Measurements from ENCODE around the gene TENM3.

DNA sequence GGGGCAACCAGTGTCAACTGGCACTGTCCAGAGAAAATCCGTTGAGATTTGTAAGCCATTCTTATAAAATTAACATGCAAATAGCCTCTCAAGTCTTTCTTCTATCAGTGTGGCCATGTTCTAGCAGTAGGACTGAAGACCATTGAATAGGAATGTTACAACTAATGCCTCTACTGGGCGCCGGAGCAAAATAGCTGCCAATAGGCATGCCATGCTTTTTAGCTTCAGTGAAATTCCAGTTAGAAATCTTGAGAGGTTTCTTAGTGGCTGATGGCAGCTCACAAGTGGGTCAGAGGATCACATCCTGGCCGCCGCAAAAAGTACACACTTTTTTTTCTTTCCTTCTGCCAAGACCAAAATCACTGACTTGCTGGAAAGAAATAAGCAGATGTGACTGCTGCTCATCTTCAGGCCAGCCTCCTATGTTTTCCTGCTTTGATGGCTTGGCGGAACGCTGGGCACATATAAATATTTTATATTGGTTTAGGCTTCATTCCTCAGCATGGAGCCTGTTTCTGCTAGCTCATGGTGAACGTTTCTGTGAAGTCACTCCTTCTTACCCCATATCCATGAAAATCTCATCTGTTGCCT, 293.1 kb downstream of the TENM3 start:
- TF ChIP-seq, protein P1, sequence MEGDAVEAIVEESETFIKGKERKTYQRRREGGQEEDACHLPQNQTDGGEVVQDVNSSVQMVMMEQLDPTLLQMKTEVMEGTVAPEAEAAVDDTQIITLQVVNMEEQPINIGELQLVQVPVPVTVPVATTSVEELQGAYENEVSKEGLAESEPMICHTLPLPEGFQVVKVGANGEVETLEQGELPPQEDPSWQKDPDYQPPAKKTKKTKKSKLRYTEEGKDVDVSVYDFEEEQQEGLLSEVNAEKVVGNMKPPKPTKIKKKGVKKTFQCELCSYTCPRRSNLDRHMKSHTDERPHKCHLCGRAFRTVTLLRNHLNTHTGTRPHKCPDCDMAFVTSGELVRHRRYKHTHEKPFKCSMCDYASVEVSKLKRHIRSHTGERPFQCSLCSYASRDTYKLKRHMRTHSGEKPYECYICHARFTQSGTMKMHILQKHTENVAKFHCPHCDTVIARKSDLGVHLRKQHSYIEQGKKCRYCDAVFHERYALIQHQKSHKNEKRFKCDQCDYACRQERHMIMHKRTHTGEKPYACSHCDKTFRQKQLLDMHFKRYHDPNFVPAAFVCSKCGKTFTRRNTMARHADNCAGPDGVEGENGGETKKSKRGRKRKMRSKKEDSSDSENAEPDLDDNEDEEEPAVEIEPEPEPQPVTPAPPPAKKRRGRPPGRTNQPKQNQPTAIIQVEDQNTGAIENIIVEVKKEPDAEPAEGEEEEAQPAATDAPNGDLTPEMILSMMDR (IDR thresholded peaks at IDR 0.05; ENCODE audit: borderline replicate concordance, extremely low read depth, low read length, poor library complexity, severe bottlenecking): no peak
- TF ChIP-seq EZH2 (IDR thresholded peaks at IDR 0.05; ENCODE audit: borderline replicate concordance, low read depth, low read length, severe bottlenecking): no peak
